Naive B cell (primary cell): ENCODE data around the gene TENT5C. TPM values are rescaled to one million over a fixed set of nuclear protein-coding genes. Genes with fewer than 3 reads are reported as not detected.

Experiments used
- ATAC-seq, 2 donors: fragments of 150-1000 bp; cut with Tn5 transposase; 2 replicates each; pipeline ENCODE4 v1.10.0; 2021; ENCODE audit warnings: low read depth in 2 of 2, mild to moderate bottlenecking in 2 of 2, moderate library complexity in 2 of 2
- DNase-seq: peaks from one replicate; pipeline ENCODE4 v3.0.0; 2022
- H3K27ac Mint-ChIP-seq, 6 donors: one replicate each; pipeline ENCODE4 v1.8.0; 2020 to 2022; ENCODE audit warnings: mild to moderate bottlenecking in 6 of 6, mixed read lengths in 6 of 6, moderate library complexity in 5 of 6, inconsistent platforms in 2 of 6
- H3K27me3 Mint-ChIP-seq, 3 donors: one replicate each; pipeline ENCODE4 v1.8.0; 2021 to 2022; ENCODE audit warnings: mixed read lengths in 3 of 3, mild to moderate bottlenecking in 1 of 3
- H3K36me3 Mint-ChIP-seq, 2 donors: one replicate each; pipeline ENCODE4 v1.8.0; 2020 to 2022; ENCODE audit warnings: mixed read lengths in 2 of 2, inconsistent platforms in 1 of 2, mild to moderate bottlenecking in 1 of 2
- H3K4me1 Mint-ChIP-seq, 3 donors: one replicate each; pipeline ENCODE4 v1.8.0; 2020 to 2022; ENCODE audit warnings: mixed read lengths in 3 of 3, inconsistent platforms in 1 of 3, mild to moderate bottlenecking in 1 of 3, moderate library complexity in 1 of 3
- H3K4me3 Mint-ChIP-seq, 8 donors: one replicate each; pipeline ENCODE4 v1.8.0; 2020 to 2022; ENCODE audit warnings: mild to moderate bottlenecking in 8 of 8, mixed read lengths in 8 of 8, moderate library complexity in 8 of 8, inconsistent platforms in 2 of 8
- H3K9me3 Mint-ChIP-seq, 7 donors: one replicate each; pipeline ENCODE4 v1.8.0; 2020 to 2022; ENCODE audit warnings: mixed read lengths in 7 of 7, mild to moderate bottlenecking in 5 of 7, inconsistent platforms in 2 of 7, moderate library complexity in 1 of 7
- polyA plus RNA-seq, 6 donors: library from polyadenylated mRNA; unstranded; fragments of 300-500 nt; fragmentation: Illumina TruSeq; gene quantifications; one replicate each; pipeline ENCODE4 v1.2.3, GENCODE V29; 2021; ENCODE audit warnings: low read depth in 6 of 6

TENT5C gene
- polyA plus RNA-seq, 6 donors from 2014 or later: 55.9 to 92.4 (median 65.2) TPM

GRCh38 chr1:117638759-117639158 is 32.9 kb downstream of the TENT5C start:
- Mint-ChIP-seq H3K9me3 (no peaks in the 10 kb centered on the region), H3K4me1 (peaks cover 52 to 60% (median 58%) of the 10 kb centered on the region in 3 donors), H3K27me3 (no peaks in the 10 kb centered on the region), H3K36me3 (no peaks in the 10 kb centered on the region), H3K27ac (peak overlapping the region in 3 of 6 donors; percentile 29 to 89 (median 87)), H3K4me3 (no peak overlapping the region)
- ATAC-seq (no peak), DNase-seq (no peak)

GRCh38 chr1:117639741-117640140 is 33.9 kb downstream of the TENT5C start:
- peak overlapping the region in 1 of 8 donors; percentile 36 for H3K4me3 Mint-ChIP-seq
- DNase-seq: no peak

GRCh38 chr1:117641536-117641935 is 35.7 kb downstream of the TENT5C start:
- Mint-ChIP-seq H3K4me3 (no peak overlapping the region), H3K36me3 (no peaks in the 10 kb centered on the region), H3K27ac (no peak overlapping the region), H3K27me3 (no peaks in the 10 kb centered on the region), H3K9me3 (no peaks in the 10 kb centered on the region), H3K4me1 (peaks cover 34 to 52% (median 44%) of the 10 kb centered on the region in 3 donors)
- ATAC-seq (no peak), DNase-seq (no peak)

More at GRCh38 chr1:117639741-117640140, 33.9 kb downstream of the TENT5C start:
- Mint-ChIP-seq H3K4me1 (peaks cover 52 to 59% (median 52%) of the 10 kb centered on the region in 3 donors), H3K9me3 (no peaks in the 10 kb centered on the region), H3K27me3 (no peaks in the 10 kb centered on the region), H3K27ac (peak overlapping the region in 1 of 6 donors; percentile 23), H3K36me3 (no peaks in the 10 kb centered on the region)
- ATAC-seq: no peak

GRCh38 chr1:117642963-117643362 is 37.1 kb downstream of the TENT5C start:
- DNase-seq (no peak), ATAC-seq (no peak)
- Mint-ChIP-seq H3K4me1 (peaks cover 27 to 43% (median 33%) of the 10 kb centered on the region in 3 donors), H3K9me3 (no peaks in the 10 kb centered on the region), H3K4me3 (no peak overlapping the region), H3K27me3 (no peaks in the 10 kb centered on the region), H3K36me3 (no peaks in the 10 kb centered on the region), H3K27ac (no peak overlapping the region)

GRCh38 chr1:117643601-117644000 is 37.8 kb downstream of the TENT5C start:
- no peaks in the 10 kb centered on the region for H3K27me3 Mint-ChIP-seq
- ATAC-seq (no peak), DNase-seq (no peak)
- H3K4me1 Mint-ChIP-seq: peaks cover 27 to 43% (median 34%) of the 10 kb centered on the region in 3 donors
- no peak overlapping the region for H3K4me3 Mint-ChIP-seq
- H3K27ac Mint-ChIP-seq: no peak overlapping the region
- no peaks in the 10 kb centered on the region for H3K9me3 Mint-ChIP-seq
- H3K36me3 Mint-ChIP-seq: no peaks in the 10 kb centered on the region

- no peak for DNase-seq
- Mint-ChIP-seq H3K4me3 (peak overlapping the region in 5 of 8 donors; percentile 5 to 82 (median 53)), H3K27me3 (no peaks in the 10 kb centered on the region), H3K36me3 (no peaks in the 10 kb centered on the region), H3K9me3 (no peaks in the 10 kb centered on the region), H3K4me1 (peaks cover 30 to 47% (median 34%) of the 10 kb centered on the region in 3 donors), H3K27ac (peak overlapping the region in 5 of 6 donors; percentile 27 to 95 (median 80))
- peak; percentile 83 to 84 for ATAC-seq
These were observed 39.0 kb downstream of the TENT5C start for GRCh38 chr1:117644696-117645311.

- H3K27ac Mint-ChIP-seq: peak overlapping the region in 2 of 6 donors; percentile 77 to 84
- ATAC-seq: no peak
- peak overlapping the region in 1 of 8 donors; percentile 50 for H3K4me3 Mint-ChIP-seq
These were observed 39.5 kb downstream of the TENT5C start for GRCh38 chr1:117645343-117645742.

GRCh38 chr1:117646007-117646811 is 40.4 kb downstream of the TENT5C start:
- no peak for ATAC-seq
- Mint-ChIP-seq H3K36me3 (no peaks in the 10 kb centered on the region), H3K9me3 (no peaks in the 10 kb centered on the region), H3K27me3 (no peaks in the 10 kb centered on the region), H3K27ac (peak overlapping the region in 3 of 6 donors; percentile 7 to 84 (median 49)), H3K4me3 (peak overlapping the region in 1 of 8 donors; percentile 70), H3K4me1 (peaks cover 37 to 56% (median 40%) of the 10 kb centered on the region in 3 donors)
- DNase-seq: no peak

More at GRCh38 chr1:117645343-117645742, 39.5 kb downstream of the TENT5C start:
- Mint-ChIP-seq H3K36me3 (no peaks in the 10 kb centered on the region), H3K27me3 (no peaks in the 10 kb centered on the region), H3K4me1 (peaks cover 31 to 52% (median 34%) of the 10 kb centered on the region in 3 donors), H3K9me3 (no peaks in the 10 kb centered on the region)
- no peak for DNase-seq

- DNase-seq (no peak), ATAC-seq (no peak)
- H3K4me3 Mint-ChIP-seq: no peak overlapping the region
- no peaks in the 10 kb centered on the region for H3K36me3 Mint-ChIP-seq
- H3K9me3 Mint-ChIP-seq: no peaks in the 10 kb centered on the region
- no peaks in the 10 kb centered on the region for H3K27me3 Mint-ChIP-seq
- H3K27ac Mint-ChIP-seq: peak overlapping the region in 2 of 6 donors; percentile 26 to 84
- peaks cover 44 to 62% (median 44%) of the 10 kb centered on the region in 3 donors for H3K4me1 Mint-ChIP-seq
These were observed 41.1 kb downstream of the TENT5C start for GRCh38 chr1:117646956-117647355.

- H3K36me3 Mint-ChIP-seq: no peaks in the 10 kb centered on the region
- H3K27ac Mint-ChIP-seq: peak overlapping the region in 2 of 6 donors; percentile 4 to 64
- DNase-seq: no peak
- H3K4me3 Mint-ChIP-seq: no peak overlapping the region
- no peak for ATAC-seq
- H3K27me3 Mint-ChIP-seq: no peaks in the 10 kb centered on the region
- peaks cover 54 to 72% (median 55%) of the 10 kb centered on the region in 3 donors for H3K4me1 Mint-ChIP-seq
- H3K9me3 Mint-ChIP-seq: no peaks in the 10 kb centered on the region
These were observed 42.2 kb downstream of the TENT5C start for GRCh38 chr1:117648015-117648414.

- peak overlapping the region; percentile 72 to 99 (median 99) for H3K27ac Mint-ChIP-seq
- peak overlapping the region in 4 of 8 donors; percentile 26 to 83 (median 46) for H3K4me3 Mint-ChIP-seq
- no peak for DNase-seq
- no peaks in the 10 kb centered on the region for H3K27me3 Mint-ChIP-seq
- no peaks in the 10 kb centered on the region for H3K36me3 Mint-ChIP-seq
- ATAC-seq: no peak
- H3K9me3 Mint-ChIP-seq: no peaks in the 10 kb centered on the region
- peaks cover 67 to 85% (median 83%) of the 10 kb centered on the region in 3 donors for H3K4me1 Mint-ChIP-seq
These were observed 45.2 kb downstream of the TENT5C start for GRCh38 chr1:117650840-117651568.

- ATAC-seq (no peak), DNase-seq (no peak)
- Mint-ChIP-seq H3K4me3 (peak overlapping the region in 2 of 8 donors; percentile 51 to 67), H3K9me3 (no peaks in the 10 kb centered on the region), H3K4me1 (peaks cover 73 to 90% (median 90%) of the 10 kb centered on the region in 3 donors), H3K27ac (peak overlapping the region in 5 of 6 donors; percentile 72 to 99 (median 99)), H3K36me3 (no peaks in the 10 kb centered on the region), H3K27me3 (no peaks in the 10 kb centered on the region)
These were observed 45.8 kb downstream of the TENT5C start for GRCh38 chr1:117651616-117652015.

- peak overlapping the region in 6 of 8 donors; percentile 37 to 86 (median 75) for H3K4me3 Mint-ChIP-seq
- H3K4me1 Mint-ChIP-seq: peaks cover 80 to 97% (median 97%) of the 10 kb centered on the region in 3 donors
- H3K9me3 Mint-ChIP-seq: no peaks in the 10 kb centered on the region
- H3K36me3 Mint-ChIP-seq: no peaks in the 10 kb centered on the region
- ATAC-seq (no peak), DNase-seq (no peak)
- H3K27me3 Mint-ChIP-seq: no peaks in the 10 kb centered on the region
- H3K27ac Mint-ChIP-seq: peak overlapping the region; percentile 97 to 100 (median 99)
These were observed 46.6 kb downstream of the TENT5C start for GRCh38 chr1:117652421-117652820.
